Hematopoietic multipotent progenitor cell treated with erythropoietin and hydrocortisone succinate and interleukin-3 and kit ligand, for 17 days (in vitro differentiated cells): ENCODE measurements around the gene RAE1.

Source experiments
- DNase-seq: peaks from one replicate; pipeline ENCODE4 v3.0.0-alpha.2; 2015; ENCODE audit warnings: low spot score

Gene RAE1

DNA sequence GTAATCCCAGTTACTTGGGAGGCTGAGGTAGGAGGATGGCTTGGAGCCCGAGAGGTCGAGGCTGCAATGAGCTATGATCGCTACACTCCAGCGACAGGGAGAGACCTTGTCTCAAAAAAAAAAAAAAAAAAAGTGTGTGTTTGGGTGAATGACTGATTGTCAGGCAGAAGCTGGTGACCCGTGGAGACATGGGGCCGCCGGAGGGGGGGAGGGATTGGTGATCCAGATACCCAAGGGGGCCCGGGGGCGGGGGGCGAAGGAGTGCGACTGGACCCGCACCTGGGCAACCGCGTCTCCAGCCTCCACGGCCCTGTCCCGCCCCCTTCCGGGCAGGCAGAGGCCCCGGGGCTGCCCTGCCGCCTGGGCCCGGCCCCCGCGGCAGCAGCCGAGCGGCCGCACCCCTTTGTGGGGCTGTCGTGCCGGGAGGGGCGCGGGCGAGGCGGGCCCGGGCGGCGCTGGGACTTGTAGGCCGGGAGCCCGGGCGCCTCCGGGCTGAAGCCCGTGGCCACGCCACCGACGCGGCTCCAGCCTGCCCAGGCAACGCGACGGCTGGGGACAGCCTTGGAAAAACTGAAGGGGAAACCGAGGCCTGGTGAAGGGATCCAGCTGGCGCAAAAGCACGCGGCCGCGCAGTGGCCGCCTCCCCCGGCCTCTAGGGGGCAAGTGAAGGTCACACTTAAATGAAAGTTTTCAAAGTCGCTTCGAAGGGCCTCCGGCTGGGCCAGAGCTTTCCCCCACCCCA is 38.1 kb downstream of the RAE1 start:
- peak; percentile 88 for DNase-seq

DNA sequence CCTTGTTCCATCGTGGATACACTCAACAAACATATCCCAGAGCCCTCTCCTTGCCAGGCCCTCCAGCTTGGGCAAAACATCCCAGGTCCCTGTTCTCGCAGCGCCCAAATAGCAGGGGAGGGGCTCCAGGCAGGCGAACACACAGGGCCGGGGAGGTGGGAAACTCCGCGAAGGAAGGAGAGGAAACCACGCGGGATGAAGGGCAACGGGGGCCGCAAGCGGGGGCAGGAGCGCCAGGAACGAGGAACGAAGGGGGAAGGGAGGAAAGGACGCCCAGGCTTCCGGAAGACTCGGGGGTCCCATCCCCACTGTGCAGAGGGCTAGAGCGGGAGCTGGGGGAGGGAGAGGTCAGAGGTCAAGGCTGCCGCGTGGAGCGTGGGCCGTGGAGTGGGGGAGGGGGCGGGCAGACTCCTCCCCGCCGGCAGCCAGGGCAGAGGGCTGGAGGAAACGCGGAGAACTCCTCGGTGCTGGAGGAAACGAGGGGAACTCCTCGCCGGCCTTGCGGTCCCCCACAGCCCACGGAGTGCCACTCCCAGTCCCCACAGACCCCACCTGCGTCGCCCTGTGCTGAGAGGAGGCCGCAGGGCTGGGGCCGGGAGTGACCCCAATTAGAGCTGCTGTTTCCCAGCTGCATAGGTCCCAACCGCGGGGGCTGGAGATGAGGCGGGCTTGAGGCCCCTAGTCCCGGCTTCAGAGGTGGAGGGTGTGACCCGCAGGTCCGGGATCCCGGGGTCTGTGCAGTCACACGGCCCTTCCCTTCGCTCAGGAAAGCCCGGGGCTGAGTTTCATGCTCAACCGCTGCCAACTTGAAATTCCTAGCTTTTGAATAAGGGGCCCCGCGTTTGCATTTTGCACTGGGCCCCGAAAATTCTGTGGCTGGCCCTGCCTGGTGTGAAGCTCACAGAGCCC is 38.9 kb downstream of the RAE1 start:
- peak; percentile 43 for DNase-seq

DNA sequence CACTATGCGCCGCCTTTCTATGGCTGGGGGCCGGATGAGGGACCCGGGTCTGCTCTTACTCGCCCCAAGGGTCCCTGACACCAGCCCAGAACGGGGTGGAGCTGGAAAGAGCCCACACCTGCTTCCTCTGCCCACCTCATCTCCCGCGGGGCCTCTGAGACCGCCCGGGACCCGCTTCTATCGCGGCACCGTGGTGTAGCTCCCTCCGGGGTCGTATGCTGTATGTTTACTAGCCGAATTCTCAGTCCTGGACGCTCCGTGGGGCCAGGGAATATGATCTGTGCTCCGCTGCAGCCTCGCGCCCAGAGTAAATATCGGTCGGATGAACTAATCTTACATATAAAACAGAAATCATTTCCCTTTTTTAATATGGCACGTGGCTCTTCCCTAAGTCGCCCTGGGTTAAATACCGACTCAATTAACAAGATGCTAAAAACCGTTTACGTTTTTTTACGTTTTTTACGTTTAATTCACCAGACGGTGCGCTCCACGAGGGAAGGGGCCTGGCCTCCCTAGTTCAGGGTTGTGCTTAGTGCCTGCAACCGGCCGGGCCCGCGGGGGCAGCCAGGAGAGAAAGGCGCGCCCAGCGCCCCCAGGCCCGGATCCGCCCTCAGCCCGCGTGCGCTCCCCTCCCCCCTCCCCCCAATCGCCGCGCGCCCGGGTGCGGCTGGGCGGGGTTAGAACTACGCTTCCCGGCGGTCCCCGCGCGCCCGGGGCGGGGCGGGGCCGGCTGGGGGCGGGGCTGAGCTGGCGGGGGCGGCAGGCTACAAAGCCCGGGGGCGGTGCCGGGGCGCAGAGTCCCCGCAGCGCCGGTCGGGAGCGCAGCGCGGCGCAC is 39.8 kb downstream of the RAE1 start, which contains the start of gene RBM38:
RBM38 (plus strand) TSS at position 793 of the 835 bp plus-strand sequence. CDS start 186 bp downstream, outside the sequence.
- peak; percentile 87 for DNase-seq

DNA sequence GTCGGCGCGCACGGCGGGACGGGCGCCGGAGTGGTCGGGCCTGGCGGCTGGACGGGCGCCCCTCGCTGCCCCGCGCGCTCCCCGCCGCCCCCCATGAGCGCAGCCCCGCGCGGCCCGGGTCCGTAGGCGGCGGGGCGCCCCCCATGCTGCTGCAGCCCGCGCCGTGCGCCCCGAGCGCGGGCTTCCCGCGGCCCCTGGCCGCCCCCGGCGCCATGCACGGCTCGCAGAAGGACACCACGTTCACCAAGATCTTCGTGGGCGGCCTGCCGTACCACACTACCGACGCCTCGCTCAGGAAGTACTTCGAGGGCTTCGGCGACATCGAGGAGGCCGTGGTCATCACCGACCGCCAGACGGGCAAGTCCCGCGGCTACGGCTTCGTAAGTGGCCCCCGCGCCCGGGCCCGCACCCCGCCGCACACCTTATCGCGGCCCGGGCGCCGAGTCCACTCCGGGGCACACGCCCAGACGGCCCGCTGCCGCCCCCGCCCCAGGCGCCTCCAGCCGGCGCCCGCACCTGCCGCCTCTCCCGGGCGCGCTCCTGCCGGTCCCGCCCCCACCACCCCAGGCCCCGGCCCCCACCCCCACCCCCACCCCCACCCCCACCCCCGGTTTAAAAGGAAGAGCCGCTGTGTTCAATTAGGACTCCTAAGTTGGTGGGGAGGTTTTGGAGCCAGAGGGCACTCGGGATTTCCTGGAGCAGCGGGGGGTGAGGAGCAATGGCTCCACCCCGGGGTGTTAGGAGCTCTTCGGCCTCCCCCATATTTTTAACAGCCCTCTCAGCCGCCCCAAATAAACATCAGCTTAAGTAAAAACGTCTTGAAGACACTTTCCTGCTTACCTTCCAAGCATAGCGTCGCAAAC is 40.6 kb downstream of the RAE1 start:
- peak; percentile 72 for DNase-seq

DNA sequence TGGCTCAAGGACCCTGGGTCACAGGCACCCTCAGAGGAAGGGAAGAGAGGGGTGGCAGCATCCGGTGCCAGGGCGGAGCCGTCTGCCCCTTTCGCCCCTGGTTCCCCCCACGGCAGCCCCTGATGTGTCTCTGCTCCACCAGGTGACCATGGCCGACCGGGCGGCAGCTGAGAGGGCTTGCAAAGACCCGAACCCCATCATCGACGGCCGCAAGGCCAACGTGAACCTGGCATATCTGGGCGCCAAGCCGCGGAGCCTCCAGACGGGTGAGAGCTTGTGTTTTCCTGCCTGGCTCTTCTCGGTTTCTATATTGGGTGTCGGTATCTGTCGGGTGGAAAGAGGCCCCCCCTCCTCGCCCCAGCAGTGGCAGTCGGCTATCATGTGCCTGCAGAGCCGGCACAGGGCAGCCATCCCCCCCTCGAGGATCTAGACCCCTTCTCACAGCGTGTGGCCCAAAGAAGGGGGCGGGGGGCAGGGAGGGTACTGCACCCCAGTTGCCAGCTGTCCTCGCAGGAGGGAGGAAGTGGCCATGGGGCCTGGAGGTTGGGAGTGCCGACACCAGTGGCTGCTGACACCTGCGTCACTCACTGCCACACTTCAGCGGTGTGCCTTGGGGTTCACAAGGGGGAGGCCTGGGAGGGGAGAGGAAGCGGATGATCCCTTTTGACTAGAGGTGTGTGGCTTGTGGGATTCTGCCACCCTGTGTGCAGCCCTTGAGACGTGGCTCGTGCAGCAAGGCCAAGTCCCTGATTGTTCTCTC is 41.6 kb downstream of the RAE1 start:
- peak; percentile 65 for DNase-seq

DNA sequence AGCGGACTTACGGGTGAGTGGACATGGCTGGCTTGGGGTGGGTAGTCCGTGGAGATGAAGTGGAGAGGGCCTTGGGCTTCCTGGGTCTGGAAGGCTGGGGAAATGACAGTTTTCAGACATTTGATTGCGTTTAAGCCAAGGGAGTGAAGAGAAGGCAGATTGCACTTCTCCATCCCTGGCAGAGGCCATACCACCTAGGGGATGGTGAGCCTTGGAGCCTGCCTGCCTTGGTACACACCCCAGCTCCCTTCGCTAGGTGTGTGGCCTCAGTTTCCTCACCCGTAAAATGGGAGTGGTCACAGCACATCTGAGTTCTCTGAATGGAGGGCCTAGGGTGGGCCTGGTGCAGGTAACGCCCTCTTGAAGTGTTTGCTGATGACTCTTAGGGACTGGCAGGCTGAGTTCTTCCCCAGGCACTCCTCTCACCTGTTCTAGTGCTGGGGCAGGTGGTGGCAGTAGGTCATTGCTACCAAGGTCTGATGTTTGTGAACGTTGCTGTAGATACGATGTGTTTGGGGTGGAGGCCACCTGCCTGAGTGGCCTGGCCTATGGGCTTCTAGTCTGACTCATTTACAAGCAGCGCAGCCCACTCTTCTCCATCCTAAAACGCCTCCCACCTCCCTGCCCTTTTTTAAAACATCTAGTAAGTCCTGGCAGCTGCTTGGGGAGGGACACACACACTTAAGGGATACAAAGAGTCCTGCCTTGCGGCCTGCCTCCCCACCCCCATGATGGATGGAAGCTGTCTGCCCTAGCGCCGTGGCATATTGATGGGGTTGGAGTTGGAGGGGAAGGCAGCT is 42.5 kb downstream of the RAE1 start:
- peak; percentile 65 for DNase-seq

DNA sequence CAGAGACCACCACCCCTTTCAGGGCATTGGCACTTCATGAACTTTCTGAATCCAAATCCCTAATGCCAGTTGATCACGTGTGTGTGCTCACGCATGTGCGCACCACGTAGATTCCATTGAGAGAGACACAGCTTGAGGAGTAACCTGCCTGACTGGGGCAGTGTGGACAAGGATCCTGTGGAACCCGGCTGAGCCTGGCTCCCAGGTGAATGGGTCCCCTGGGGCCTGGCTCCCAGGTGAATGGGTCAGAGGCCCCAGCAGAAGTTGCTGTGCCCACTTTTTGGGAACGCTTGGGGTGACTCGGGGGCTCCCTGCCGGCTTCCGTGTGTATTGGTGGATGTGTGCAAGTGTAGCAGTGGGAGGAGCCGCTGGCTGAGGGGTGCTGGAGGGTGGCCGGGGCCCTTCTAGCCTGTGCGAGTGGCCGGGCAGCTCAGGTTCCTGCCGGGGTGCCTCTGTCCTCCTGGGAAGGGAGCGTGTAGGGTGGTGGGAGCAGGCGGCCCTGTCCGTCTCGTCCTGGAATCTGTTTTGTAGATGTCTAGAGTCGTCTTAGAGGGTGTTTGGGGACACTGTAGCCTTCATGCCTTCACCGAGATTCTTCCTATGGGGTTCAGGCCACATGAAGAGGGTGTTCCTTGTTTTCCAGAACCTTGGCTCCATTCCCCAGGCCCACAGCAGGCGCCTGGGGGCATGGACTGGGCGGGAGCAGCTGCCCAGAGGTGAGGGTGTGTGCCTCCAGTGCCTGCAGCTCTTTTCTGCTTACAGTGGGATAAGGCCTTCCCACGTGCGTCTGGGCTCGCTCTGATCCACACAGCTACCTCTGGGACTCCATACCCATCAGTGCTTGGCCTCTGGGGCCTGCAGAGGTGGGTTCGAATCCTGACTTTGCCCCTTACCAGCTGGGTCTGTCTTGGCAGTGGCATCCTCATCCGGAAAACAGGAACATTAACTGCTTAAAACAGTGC is 43.3 kb downstream of the RAE1 start:
- peak; percentile 36 for DNase-seq

DNA sequence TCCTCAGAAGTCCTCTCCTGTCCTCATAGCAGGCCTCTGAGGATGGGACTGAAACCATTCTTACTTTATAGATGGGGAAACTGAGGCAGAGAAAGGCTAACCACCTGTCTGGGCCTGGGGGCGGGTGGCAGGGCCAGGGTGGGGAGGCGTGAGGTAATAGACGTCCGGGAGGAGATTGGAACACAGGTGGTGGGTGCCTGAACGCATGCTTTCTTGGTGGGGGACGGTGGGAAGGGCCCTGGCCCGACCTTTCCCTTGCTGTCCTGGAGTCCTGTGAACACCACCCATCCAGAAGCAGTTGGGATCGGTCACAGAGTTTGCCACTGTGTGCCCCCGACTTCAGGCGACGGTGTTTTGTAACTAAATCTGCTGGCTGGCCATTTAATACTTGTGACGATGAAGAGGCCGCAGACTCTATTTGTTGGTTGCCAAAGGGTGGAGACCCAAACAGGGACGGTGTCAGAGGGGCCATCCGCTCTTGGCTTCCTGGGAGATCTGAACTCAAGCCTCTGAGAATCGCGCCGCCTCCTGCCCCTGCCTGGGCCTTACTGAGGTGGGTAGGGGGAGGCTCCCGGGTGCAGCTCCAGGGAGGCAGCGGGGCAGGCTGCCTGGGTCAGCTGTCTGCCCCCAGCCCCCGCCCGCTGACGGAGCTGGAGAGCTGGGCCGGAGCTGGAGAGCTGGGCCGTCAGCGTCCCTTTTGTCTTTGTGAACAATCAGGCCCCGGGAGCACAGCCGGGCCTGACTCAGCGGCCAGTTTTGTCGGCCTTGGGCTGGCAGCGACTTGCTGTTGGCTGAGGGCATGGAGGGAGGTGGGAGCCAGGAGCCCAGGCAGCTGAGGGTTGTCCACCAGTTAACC is 44.3 kb downstream of the RAE1 start:
- no peak for DNase-seq

DNA sequence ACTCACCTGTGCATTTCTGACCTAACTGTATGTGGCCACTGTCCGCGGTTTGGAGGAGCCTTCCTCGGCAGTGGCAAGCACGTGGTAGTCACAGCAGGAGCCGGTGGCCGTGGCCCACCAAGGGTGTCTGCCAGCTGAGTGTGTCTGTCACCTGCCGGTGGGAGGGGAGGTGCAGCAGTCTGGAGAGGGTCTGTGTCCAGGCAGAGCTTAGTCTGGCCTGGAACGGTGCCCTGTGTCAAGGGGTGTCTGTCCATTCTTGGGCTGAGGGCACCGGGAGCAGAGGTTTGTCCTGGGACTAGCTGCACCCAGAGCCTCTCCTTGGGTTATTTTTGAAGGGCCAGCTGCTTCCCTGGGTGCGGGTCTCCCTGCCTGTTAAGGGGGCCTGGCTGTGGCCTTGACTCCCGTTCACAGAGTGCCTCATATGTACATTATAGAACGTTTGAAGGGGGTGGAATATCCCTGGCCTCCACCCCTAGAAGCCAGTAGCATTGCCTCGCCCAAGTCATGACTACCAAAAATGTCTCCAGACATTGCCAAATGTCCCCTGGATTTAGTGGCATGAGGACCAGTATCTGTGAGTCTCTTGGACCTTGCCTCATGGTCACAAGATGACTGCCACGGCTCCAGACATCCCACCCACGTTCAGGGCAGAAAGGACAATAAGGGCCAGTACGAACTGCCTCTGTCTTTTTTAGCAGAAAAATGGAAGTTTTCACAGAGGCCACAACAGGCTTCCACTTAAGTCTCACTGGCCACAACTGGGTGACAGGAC is 45.3 kb downstream of the RAE1 start:
- DNase-seq, result no peak

DNA sequence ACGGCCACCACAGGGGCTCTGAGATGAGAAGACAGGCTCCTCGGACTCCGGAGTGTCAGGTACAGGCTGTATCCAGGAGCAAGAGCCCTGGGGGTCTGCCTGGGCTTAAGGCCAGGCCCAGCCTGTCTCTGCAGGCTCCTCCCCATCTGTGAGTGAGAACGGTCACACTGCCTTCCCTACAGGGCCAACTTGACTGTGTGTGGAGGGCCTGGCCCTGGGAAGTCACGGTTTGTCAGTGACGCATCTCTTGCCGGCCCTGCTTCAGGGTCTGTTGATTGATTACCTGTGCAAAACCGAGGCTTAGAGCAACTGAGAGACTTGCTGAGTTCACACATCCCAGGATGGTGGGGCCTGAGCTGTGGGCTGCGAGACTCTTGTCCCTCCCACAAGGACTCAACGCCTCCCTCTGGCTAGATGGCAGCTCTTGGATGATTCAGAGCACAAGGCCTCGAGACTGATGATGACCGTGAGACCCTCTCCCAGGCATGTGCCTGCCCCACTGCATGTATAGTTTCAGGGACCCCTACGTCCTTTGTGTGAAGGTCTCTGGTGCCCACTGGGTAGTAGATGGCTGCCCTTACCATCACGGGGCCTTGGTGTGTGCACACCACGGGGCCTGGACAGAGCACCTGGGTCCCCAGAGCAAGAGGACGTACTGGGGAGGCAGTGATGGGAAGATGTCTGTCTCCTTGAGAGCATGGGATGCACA is 46.1 kb downstream of the RAE1 start:
- DNase-seq, result peak; percentile 41

DNA sequence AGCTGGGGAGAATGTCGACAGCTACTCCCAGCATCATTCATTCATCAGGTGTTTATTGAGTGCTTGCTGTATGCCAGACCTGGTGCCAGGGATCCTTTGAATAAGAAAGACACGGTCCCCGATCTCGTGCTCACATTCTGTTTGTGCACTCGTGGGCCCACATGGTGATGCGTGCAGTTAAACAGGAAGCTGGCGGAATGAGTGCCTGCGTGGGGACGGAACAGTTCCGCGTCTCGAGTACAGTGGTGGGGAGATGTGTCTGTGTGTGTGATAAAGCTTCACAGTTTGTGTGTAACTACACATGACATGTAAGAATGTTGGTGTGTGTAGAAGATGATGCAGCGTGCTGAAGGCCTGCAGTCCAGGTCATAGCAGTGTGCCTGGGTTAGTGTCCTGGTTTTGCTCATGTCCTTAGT is 46.6 kb downstream of the RAE1 start:
- DNase-seq, result no peak

DNA sequence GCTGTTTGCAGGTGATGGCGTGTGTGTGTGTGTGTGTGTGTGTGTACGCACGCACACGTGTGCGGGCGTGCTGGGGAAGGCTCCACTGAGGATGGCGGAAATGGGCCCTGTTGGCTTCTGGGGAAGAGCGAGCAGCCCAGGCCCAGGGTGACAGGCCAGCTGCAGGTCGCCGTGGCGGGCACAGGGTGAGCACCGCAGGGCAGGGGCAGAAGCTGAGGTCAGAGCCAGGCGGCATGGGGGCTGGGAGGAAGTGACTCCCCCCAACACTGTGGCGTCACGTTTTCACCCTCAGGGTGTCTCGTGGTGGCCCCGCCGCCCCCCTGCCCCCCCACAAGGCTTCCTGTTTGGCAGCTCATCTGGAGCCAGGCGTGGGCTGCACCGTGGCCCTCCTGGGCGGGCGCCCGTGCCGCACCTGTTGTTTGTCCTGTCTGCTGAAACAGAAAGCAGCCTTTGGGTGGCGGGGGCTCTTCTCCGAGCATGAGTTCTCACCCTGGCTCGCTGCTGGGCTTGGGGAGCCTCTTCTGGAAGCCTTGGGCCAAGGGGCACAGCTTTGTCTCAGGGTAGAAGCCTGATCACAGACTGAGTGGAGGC is 47.3 kb downstream of the RAE1 start:
- DNase-seq, result no peak

DNA sequence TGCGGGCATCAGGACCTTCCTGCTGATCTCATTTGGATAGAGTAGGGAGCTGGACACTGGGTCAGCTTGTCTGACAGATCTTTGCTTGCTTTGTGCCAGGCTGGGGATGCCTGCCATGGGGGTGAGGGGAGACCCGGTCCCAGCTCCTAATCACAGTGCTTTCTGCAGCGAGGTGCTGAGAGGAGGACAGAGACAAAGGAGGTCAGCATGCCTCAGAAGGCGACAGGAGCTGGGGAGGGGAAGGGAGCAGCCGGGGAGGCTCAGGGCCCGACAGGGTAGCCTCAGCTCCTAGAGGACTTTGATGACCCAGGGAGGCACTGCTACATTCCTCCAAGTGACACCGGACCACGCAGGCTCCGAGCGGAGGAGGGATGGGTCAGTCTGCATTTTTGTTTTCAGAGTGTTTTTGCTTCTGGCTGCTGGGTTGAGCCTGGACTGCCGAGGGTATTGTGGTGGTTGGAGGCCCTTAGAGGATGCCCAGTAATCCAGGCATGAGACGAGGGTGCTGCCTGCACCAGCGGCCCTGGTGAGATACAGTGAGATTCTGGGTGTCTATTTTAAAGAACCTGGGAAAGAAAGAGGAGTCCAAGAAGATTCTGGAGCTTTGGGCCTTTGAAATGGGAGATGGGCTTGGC is 48.0 kb downstream of the RAE1 start:
- DNase-seq, result peak; percentile 14

DNA sequence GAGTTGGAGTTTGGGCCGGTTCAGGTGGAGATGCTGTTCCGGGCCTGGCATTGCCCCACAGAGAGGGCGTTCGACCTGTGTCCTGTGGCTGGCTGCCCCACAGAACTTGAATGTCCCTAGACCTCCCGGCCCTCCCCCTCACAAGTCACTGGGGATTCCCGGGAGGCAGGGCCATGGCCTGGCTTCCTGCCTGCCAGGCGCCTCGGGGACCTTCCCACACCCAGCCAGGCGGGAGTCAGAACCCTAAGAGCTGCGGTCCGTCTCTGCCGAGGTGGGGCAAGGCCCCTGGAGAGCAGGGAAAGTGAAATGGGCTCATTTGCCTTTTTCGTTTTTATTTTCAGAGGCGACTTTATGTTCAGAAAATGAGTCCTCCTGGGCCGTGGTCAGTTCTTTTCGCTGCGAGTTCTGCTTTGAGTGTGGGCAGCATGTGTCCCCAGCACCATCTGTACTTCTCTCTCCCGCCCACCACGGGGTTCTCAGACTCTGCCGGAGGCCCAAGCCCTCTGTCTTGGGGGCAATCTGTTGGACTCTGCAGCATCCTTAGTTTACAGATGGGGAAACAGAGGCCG is 48.6 kb downstream of the RAE1 start:
- DNase-seq, result peak; percentile 21

DNA sequence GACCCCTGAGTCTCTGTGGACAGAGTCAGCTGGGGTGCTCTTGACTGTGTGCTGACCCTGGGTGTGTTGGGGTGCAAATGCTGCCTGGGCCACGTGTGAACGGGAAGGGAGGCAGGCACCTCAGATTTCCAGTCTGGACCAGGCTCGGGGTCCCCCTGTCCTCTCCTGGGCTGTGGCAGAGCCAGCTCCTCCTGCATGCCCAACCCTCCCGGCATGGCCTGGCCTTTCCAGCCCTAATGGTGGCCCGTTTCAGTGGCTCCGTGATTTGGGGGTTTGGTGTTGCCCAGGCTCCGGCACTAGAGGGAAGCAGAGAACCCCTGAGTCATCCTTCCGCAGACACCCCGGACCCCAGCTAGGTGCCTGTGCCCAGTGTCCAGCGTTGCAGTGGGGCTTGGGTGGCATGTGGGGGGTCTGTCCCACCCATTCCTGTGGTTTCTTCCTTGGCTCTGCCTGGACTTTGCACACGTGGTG is 49.2 kb downstream of the RAE1 start:
- peak; percentile 29 for DNase-seq
